Kasumi-1 (cell line): ENCODE results near the gene IFI44L.

Source experiments
- DNase-seq, 2 experiments: peaks; one replicate each; lab custom pipeline; 2025; lab: John Stamatoyannopoulos, UW

IFI44L gene

DNA sequence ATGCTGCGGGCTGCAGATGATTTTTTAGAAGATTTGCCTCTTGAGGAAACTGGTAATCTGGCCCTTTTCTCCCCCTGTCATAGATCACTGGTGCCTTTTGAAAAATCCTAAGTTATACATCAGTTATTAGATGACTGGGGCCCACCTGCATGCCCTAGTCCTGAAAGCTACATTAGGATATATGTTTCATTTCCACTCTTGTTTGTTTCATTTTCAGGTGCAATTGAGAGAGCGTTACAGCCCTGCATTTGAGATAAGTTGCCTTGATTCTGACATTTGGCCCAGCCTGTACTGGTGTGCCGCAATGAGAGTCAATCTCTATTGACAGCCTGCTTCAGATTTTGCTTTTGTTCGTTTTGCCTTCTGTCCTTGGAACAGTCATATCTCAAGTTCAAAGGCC, 21.3 kb downstream of the IFI44L start:
- no peak for DNase-seq

DNA sequence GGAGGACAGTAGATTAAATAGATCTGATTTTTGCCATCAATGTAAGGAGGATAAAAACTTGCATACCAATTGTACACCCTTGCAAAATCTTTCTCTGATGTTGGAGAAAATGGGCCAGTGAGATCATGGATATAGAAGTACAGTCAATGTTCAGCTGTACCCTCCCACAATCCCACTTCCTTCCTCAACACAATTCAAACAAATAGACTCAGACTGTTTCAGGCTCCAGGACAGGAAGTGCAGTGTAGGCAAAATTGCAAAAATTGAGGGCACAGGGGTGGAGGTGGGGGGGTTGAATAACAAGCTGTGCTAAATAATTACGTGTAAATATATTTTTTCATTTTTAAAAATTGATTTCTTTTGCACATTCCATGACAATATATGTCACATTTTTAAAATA, 25.5 kb downstream of the IFI44L start:
- peak; percentile 88 to 90 for DNase-seq

DNA sequence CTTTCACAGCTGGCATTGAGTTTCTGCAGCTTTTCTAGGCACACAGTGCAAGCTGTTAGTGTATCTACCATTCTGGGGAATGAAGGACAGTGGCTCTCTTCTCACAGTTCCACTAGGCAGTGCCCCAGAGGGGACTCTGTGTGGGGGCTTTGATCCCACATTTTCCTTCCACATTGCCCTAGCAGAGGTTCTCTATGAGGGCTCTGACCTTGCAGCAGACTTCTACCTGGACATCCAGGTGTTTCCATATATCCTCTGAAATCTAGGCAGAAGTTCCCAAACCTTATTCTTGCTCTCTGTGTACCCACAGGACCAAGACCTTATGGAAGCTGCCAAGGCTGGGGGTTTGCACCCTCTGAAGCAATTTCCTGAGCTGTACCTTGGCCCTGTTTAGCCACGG, 27.0 kb downstream of the IFI44L start:
- no peak for DNase-seq

DNA sequence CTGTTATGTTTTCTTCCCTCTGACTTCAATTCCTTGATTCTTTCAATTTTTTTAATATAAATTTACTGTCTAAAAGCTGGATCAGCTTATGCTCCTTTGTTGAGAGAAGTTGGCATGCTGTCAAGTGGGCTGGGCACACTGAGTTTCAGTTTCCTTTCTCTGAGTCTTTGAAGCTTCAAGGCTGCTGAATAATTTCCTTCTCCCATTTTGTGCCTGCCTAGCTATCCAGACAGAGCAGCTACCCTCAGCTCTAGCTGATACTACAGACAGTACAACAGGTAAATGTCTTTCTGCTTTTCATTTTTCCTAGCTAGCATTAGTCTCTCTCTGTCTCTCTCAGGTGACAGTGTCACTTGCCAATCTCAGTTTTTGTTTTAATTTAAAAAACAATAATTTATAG, 29.4 kb downstream of the IFI44L start, which contains the start of gene IFI44:
Gene IFI44, plus strand, starts transcription at position 204 of the 400 bp plus-strand sequence. CDS start 365 bp downstream, outside the sequence.
- DNase-seq = peak; percentile 56 to 68

DNA sequence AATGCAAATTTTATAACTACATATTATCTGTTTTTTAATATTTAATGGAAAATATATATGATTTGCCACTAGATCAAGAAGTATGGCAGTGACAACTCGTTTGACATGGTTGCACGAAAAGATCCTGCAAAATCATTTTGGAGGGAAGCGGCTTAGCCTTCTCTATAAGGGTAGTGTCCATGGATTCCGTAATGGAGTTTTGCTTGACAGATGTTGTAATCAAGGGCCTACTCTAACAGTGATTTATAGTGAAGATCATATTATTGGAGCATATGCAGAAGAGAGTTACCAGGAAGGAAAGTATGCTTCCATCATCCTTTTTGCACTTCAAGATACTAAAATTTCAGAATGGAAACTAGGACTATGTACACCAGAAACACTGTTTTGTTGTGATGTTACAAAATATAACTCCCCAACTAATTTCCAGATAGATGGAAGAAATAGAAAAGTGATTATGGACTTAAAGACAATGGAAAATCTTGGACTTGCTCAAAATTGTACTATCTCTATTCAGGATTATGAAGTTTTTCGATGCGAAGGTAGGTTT, 29.9 kb downstream of the IFI44L start:
- DNase-seq = no peak

DNA sequence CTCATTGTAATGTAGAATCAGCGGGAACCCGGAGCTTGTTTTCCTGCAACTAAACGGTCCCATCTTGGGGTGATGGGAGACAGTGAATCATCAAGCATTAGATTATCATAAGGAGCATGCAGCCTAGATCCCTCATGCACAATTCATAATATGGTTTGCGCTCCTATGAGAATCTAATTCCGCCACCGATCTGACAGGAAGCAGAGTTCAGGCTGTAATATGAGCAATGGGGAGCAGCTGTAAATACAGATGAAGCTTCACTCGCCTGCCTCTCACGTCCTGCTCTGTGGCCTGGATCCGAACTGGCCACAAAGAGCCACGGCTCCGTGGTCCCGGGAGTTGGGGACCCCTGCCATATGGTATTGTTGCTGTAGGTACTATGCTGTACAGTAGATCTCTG, 31.0 kb downstream of the IFI44L start:
- DNase-seq = peak; percentile 33 to 43

DNA sequence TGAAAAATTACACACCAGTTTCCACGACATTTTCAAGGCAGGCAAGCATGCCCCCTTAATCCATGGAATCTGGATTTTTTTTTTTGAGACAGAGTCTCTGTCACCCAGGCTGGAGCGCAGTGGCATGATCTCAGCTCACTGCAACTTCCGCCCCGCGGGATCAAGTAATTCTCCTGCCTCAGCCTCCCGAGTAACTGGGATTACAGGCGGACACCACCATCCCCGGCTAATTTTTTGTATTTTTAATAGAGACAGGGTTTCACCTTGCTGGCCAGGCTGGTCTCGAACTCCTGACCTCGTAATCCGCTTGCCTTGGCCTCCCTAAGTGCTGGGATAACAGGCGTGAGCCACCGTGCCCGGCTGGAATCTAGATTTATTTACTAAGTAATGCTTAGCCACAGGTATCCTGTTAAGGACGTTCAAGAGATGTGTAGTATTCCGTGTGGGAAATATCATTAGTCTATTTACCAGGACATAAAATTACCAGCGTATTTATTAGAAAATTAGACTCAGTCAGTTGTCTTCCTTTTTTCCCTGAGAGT, 31.8 kb downstream of the IFI44L start:
- DNase-seq = no peak

DNA sequence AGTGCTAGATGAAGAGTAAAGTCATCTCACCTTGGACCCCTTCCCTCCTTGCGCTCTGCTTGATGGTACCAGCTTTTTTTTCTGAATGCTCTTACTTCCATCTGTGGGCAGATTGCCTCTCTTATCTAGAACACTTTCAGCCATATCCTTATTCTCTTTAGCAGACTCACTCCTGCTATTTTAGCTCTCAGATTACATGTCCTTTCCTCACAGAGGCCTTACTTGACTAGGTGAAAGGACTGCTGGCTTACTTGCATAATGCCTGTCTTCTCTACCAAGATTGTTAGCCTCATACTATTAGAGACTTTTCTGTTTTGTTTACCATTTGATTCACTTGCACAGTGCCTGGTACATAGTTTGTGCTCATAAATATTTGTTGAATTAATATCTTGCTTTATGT, 38.7 kb downstream of the IFI44L start:
- DNase-seq = no peak

DNA sequence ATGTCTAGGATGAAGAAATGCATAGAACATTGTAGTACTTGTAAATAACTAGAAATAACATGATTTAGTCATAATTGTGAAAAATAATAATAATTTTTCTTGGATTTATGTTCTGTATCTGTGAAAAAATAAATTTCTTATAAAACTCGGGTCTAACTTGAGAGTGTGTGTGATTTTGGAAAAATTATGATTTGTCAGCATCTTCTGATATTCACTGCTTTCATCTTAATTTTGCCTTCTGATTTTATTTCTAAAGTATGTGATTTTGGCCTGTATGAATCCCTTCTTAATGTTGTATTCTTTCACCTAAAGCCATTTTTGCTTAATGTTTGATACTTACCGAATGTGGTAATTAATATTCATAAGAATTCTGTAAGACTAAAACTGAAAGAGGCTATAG, 43.7 kb downstream of the IFI44L start:
- DNase-seq = no peak

DNA sequence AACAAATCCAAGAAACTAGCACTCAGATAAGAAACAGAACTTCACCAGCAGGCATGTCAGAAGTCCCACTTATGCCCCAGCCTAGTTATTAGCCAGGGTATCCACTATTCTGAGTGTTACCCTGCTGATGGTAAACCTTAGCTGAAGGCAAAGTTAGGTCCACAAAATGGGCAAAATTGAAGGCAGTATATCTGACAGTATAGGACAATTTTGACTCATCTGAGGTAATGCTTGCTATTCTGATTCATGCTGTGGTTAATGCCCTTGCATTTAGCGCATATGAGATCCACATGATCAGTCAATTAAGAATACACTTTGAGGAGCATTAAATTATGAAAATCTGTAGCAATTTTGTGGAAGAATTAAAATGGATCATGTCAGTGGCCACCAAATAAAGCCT, 44.5 kb downstream of the IFI44L start:
- DNase-seq = no peak

DNA sequence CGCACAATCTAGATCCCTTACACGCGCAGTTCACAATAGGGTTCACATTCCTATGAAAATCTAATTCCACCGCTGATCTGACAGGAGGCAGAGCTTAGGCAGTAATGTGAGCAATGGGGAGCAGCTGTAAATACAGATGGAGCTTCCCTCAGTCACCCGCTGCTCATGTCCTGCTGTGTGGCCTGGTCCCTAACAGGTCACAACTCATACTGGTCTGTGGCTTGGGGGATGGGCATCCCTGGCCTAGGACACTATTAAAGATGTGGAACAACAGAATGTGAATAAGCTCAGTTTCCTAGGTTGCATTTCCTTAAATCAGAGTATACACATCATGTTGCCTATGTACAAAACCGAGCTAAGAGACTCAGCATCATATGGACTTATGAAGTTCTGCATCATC, 45.6 kb downstream of the IFI44L start:
- no peak for DNase-seq

DNA sequence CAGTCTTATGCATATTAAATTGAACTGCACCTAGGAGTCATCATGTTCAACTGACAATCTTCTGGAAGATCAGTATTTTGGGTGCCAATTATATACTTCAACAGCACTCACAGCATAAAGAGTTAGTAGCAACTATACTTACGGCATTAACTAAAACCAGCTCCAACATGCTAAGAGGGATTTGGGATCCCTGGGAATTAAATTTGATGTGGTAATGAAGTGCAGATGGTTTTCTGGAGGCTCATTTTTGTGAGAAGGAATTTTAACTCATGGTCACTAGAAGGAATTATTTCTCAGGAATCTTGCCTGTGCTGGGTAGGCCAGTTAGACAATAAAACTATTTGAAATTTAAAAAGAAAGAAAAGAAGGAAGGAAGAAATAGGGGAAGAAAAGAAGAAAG, 47.7 kb downstream of the IFI44L start:
- DNase-seq = no peak

DNA sequence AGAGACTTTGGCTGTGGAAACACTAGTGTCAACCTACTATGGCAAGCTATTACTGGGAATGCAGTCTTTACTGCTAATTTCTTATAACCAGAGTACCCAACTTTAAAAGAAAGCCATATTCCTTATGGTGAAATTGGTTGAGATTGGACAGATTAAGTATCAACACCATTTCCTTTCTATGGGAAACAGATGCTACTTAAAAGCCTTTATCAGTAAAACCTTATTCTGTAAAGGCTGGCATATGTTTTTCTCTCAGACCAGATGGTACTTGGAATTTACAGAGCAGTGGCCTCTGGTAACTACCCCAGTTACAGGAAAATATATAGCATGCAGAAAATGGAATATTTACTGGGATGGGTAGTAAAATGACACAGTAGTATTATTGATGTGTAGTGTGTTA, 48.2 kb downstream of the IFI44L start:
- DNase-seq = no peak

DNA sequence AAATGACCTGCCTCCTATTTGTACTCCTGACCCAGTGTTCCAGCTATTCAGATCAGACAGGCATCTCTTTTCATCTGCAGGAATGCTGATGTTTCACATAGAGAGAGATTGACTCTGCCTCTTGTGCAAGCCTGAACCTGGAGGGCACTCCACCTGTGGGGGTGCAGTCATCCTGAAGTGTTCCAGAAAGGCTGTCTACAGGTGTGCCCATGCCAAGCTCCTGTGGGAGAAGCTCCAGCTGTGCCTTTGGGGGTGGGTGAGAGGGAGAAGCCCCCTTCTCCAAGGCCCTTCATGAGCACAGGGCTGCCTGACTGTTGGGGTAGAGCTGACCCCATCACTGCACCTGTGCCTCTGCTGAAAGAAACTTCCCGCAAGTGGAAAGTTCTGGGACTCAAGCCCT, 52.2 kb downstream of the IFI44L start:
- DNase-seq = no peak

DNA sequence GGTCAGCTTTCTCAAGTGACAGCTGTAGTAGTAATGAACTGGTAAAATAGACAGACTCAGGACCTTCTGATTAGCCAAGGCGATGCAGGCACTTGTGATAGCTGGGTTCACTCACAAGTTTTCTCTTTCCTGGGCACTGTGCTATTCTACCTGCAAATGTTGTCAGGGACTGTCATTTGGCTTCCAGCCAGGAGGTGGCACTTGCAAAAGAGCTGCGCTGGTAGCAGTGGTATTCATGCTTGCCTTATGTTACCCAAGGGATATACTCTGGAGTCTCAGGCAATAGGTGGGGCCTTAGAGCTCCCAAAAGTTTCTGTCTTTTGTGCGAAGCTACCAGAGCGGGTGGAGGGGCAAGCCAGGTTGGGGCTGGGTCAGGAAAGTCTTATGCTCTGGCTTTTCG, 52.9 kb downstream of the IFI44L start:
- DNase-seq = no peak

DNA sequence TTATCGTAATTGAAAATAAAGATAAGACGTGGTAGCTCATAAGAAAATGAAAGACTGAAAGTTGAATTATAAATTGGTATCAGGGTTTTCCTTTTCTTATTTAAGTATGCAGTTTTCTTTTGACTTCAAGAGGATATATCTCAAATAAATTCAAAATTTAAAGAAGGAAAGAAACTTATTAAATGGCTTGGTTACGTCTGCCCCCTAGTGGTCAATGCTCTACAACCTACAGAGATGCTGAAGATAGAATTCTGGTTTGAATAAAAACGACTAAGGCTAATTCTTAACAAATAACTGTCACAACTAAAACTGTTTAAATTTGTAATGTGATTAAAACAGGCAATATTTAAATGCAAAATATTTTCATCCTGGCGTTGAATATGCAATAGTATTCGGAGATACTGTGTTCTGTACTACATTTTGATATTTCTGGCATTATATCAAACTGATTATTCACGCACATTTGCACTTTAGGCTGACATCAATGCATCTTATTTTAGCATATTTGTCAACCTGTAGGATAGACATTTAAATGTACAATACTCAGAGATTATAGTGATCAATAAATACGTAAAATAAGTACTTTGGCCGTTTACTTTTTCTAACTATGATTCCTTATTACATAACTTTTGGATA, 56.2 kb downstream of the IFI44L start:
- DNase-seq = peak; percentile 59 to 83

DNA sequence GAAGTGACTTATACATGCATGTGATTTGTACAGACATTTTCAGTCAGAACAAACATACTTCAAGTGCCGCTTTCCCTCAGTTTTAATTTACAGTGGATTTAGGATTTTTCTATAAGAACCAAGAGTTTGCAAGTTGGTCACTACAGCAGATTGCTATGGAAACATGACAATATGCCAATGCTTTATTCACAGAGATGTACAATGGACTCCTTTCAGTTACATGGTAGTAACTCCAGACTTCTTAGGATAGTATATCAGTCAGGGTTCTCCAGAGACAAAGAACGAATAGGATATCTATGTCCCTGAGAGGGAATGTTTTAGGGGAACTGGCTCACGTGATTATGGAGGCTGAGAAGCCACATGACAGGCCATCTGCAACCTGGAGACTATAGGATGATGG, 56.7 kb downstream of the IFI44L start:
- no peak for DNase-seq

DNA sequence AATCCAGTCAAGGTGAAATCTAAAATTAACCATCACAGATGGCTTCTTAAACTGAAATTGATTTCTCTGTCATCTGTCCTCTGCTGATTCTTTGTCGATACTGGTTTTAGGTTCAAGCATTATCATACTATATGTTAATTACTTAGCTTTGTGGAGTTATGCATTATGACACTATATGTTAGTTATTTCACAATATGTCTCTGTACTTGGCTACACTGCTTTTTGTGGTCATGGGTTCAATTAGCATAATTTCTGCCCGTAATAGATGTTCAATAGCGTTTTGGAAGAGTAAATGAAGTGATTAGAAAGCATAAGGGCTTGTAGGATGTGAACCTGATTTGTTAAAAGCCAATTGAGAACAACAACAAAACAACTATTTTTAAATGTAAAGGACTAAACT, 57.5 kb downstream of the IFI44L start:
- no peak for DNase-seq

DNA sequence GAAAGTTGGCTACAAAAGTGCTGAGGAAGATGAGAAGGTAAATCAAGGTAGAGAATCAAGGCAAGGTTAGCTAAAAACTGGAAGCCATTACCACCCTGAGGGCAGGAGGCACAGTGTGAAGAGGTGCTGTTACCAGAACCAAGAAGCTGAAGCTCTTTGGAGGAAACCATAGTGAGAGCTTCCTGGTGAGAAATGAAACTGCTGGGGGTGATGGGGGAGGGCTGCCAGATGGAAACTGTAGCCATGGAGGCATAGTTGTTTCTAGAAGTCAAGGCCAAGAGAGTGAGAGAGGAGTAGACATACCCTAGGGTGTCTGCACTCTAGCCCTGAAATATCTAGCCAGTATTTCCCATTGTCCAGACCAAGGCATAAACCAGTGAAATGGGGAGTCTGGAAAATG, 58.1 kb downstream of the IFI44L start:
- no peak for DNase-seq

DNA sequence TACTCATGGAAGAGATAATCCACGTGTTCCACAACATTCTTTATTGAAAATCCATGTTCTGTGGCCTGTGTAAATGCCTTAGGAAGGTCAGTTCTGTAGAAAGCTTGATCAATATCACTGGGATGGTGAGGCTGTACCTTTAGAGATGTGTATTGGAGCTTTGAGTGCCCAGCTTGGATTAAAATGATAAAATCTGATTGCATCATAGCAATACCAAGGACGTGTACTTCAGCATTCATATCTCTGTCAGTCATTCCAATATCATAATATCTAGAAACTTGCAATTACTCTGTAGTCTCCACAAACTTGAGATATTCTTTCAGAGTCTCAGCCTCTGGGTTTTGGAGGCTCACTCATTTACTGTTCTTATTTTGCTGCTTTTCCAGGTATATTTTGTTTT, 61.0 kb downstream of the IFI44L start:
- DNase-seq = no peak

DNA sequence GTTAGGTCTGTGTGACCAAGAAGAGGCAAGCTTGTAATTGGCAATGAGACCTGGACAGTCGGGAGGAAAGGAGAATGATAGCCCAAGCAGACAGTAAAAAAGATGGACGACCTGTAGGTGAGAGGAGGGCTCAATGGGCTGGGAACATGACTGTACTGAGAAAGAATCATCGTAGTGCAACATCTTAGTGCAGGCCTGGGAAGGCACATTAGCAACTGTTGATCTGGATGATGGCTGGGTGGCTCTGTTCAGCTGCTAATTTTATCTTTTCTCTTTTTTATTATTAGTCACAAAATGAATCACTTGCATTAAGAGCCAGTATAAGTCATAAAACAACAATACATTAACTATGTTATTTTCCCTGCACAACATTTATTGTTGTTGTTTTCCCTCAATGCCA, 62.2 kb downstream of the IFI44L start:
- no peak for DNase-seq

DNA sequence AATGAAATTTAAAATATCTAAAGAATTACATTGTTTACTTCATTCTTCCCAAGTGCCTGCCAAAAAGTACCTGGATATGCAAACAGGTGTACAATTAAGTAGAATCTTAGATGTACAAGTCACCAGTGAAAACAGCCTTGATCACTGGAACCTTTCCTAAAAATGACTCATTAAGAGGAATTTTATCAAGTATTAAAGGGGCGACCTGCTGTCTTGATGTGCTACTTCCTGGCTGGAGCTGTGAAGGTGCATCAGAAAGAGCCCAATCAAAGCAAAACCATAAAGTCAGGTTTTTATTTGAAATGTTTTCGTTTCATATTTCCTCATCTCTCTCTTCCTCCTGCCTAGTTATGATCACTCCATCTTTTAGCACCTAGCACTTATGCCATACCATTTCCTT, 62.8 kb downstream of the IFI44L start:
- DNase-seq = no peak

DNA sequence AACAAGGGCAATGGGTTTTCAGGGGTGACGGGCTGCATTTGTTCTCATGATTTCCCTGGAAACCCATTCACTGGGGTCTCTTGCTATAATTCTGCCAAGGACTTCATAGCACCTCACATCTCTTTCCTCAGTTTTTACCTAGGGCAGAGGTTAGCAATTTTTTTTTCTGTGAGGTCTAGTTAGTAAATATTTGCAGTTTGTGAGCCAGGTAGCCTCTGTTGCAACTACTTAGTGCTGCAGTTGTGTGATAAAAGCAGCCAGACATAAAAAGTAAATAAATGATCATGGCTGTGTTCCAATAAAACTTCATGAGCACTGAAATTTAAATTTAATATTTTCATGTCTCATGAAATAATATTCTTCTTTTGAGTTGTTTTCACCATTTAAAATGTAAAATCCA, 67.1 kb downstream of the IFI44L start:
- no peak for DNase-seq

DNA sequence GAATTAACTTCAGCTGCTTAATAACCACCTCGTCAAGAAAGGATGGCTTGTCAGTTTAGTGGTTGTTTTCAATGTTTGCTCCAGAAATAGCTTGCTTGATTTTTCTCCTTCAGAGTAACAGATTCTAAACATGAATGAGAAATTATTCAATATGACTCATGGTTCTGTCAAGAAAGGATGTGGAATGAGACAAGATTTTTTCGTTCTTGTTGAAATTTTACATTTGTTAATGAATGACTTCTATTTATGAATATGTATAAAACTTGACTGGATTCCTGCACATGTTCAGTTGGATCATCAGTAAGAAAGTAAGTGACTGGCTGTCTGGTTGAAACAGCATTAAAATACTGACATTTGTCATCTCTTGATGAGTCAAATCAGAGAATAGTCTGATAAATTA, 67.7 kb downstream of the IFI44L start:
- DNase-seq = no peak
